Omental fat pad (tissue), 4 donors: ENCODE data around the gene FTCD. TPM values are rescaled to one million over a fixed set of nuclear protein-coding genes. Genes with fewer than 3 reads are reported as not detected.

ENCODE experiments used
- ATAC-seq: fragments of 150-250 bp; one replicate; pipeline ENCODE4 v1.9.1; 2016; ENCODE audit warnings: mild to moderate bottlenecking, moderate library complexity; ENCODE audit not compliant: low FRiP score
- DNase-seq: peaks from one replicate; pipeline ENCODE4 v3.0.0-alpha.2; 2019; ENCODE audit warnings: low spot score
- total RNA-seq, 4 donors: library from RNA; depleted of rRNA; stranded (reverse); fragments of >200 nt; gene quantifications; one replicate each; pipeline ENCODE4 v1.1.0, GENCODE V29; 2016
- TF ChIP-seq, protein P1 (sequence below), 3 donors: fragments of 450-650 bp; IDR thresholded peaks; one replicate each; pipeline ENCODE4 v1.5.1; 2016 to 2017; ENCODE audit warnings: antibody characterized with exemption in 3 of 3, mild to moderate bottlenecking in 3 of 3, moderate library complexity in 2 of 3

FTCD gene
- total RNA-seq, 4 donors from 2014 or later = not detected

DNA sequence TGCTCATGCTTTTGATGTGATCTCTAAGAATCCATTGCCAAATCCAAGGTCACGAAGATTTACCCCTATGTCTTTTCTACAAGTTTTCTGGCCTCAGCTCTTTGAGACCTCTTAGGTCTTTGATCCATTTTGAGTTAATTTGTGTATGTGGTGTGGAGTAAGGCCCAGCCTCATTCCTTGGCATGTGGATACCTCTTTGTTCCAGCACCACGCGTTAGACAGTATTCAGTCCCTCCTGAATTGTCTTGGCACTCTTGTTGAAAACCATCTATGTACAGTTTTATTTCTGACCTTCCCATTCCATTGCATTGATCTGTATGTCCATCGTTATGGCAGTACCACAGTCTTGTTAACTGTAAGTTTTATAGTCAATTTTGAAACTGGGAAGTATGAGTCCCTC lies 8.0 kb upstream of the FTCD start:
- TF ChIP-seq, protein P1, sequence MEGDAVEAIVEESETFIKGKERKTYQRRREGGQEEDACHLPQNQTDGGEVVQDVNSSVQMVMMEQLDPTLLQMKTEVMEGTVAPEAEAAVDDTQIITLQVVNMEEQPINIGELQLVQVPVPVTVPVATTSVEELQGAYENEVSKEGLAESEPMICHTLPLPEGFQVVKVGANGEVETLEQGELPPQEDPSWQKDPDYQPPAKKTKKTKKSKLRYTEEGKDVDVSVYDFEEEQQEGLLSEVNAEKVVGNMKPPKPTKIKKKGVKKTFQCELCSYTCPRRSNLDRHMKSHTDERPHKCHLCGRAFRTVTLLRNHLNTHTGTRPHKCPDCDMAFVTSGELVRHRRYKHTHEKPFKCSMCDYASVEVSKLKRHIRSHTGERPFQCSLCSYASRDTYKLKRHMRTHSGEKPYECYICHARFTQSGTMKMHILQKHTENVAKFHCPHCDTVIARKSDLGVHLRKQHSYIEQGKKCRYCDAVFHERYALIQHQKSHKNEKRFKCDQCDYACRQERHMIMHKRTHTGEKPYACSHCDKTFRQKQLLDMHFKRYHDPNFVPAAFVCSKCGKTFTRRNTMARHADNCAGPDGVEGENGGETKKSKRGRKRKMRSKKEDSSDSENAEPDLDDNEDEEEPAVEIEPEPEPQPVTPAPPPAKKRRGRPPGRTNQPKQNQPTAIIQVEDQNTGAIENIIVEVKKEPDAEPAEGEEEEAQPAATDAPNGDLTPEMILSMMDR (IDR thresholded peaks at IDR 0.05) = no peak

DNA sequence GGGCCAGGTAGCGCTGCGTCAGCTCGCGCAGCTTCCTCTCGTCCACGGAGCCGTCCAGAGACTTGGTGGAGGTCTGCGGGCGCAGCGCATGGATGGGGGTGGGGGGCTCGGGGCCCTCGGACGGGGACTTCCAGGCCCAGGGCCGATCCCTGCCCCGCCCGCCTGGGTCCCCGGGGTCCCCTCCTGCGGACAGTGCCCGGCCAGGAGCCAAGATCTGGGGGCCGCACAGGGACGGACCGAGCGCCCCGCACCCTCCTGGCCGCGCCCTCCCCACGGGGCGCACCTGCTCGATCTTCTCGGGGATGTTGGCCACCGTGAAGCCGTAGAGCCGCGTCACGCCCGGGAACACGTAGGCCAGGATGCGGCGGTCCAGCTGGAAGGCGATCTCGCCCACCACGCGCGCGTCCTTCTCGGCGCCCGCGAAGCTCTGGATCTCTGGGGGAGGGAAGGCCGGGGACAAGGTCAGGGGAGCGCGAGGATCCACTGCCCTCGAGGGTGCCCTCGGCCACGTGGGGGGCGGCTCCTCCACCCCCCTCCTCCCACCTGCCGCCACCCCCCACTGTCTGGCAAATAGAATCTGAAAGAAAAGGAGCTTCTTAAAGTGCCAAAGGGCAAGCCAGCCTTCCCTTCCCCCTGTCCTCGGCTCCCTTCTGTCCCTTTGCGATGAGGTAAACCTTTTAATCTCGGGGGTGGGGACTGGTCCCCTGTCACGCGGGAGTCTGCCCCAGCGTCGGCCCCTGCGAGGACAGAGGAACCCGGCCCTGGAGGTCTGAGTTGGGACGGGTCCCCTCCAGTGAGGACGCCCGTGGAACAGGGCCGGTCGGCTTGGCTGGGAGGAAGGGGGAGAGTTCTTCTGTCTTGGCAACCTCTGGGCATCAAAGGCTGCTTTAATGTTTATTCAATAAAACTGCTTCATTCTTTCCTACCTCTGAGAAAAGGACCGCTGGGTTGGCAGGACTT lies 6.5 kb upstream of the FTCD start:
- DNase-seq (peak; percentile 14), ATAC-seq (peak; percentile 51)
- TF ChIP-seq, protein P1 (IDR thresholded peaks at IDR 0.05) = no peak

More for the DNA sequence above, 8.0 kb upstream of the FTCD start:
- DNase-seq = peak; percentile 8
- no peak for ATAC-seq

DNA sequence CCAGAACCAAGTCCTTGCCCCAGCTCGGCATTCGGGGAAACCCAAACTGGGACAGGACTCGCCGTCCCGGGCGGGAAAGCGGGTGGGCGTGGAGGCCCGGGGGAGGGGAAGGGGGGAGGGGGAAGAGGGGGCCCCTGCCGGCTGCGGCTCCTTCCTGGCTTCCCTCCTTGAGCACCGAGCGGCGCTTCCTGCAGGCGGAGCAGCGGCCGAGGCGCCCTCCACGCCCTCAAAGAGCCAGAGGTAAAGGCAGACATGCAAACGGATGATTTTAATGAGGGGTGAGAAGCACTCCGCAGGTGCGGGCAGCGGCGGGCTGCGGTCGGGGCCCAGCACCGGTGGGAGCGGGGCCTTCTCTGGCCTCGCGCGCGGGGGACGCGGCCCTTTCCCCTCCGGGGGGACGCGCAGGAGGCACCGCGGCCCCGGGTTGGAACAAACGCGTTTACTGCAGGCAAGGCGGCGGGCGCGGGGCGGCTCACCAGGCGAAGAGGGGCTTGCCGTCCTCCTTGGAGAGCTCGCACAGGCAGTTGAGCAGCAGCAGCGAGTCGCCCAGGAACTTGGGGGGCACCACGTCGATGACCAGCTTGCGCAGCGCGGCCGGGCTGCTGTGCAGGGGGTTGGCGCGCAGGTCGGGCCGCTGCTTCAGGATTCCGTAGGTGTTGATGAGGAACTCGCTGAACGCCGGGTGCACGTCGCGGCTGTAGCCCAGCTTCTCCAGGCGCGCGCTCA lies 5.7 kb upstream of the FTCD start:
- DNase-seq (peak; percentile 17), ATAC-seq (no peak)

DNA sequence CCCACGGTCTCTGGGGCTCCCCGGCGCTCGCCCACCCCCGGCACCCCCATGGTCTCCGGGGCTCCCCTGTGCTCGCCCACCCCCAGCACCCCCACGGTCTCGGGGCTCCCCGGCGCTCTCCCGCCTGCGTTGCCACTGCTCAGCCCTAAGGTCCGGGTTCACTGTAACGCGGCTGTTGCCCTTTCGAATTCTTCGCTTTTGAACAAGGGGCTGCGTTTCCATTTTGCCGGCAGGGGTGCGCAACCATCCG lies 5.2 kb upstream of the FTCD start:
- peak; percentile 17 for DNase-seq
- TF ChIP-seq, protein P1 (IDR thresholded peaks at IDR 0.05) = no peak
- no peak for ATAC-seq

More for the DNA sequence above, 5.7 kb upstream of the FTCD start:
- TF ChIP-seq, protein P1 (IDR thresholded peaks at IDR 0.05) = no peak

DNA sequence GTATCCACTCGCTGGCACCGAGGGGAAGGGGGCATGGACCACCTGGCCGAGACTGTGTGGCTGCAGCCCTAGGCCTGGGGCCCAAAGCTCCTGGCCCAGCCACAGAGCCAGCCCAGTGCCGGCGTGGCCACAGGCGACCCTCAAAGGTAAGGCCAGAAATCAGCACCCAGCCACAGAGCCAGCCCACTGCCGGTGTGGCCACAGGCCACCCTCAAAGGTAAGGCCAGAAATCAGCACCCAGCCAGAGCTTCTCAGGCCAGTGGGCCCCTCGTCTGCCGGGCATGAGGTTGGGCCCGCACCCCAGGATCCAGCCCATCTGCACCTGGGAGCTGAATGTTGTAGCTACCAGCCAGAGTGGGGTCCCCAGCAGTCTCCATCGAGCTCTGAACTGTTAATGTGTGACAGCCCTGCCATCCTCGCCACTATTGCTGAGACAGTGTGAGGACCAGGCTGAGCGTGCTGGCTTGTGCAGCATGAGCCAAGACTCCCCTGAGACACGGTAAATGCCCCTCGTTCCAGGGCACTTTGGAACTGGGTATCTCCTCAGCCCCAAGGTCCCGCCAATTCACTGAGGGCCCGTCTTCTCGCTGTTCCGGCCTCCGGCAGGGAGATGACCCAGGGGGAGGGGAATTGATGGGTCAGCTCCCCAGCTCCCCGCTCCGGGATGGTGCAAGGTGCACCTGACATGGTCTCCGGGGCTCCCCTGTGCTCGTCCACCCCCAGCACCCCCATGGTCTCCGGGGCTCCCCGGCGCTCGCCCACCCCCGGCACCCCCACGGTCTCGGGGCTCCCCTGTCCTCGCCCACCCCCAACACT lies 4.7 kb upstream of the FTCD start:
- no peak for ATAC-seq
- TF ChIP-seq, protein P1 (IDR thresholded peaks at IDR 0.05) = no peak
- peak; percentile 16 for DNase-seq

DNA sequence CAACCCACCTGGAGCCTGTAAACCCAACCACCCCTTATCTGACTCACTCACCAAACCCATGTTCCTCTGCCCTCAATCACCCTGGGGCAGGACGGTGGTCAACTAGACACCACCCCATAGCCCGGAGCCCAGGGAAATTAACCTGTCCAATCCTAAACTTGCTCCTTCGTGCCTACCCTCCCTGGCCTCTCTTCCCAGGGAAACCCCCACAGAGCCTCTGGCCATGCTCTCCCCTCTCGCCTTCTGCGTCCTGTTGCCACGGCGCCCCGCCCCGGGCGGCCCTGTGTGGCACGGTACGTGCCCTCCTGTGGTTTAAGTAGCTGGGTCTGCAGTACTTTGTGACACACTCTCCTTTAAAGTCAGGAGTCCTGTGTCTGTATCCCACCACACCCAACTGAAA lies 4.0 kb upstream of the FTCD start:
- ATAC-seq = no peak
- DNase-seq = peak; percentile 13
- TF ChIP-seq, protein P1 (IDR thresholded peaks at IDR 0.05) = no peak
